Adrenal gland (tissue), 5 donors: ENCODE results near the gene ZNF844.

Experiments used
- CTCF ChIP-seq, 6 experiments: fragments of 450-650 bp in 4 of 6; fragments of 200-600 bp in 2 of 6; sonication (generic) in 1 of 6; IDR thresholded peaks; 1 replicate in 5 of 6; 2 replicates in 1 of 6; pipeline versions ENCODE4 v1.5.1 to v1.8.0; 2016 to 2021; ENCODE audit warnings: antibody characterized with exemption in 6 of 6, mild to moderate bottlenecking in 2 of 6, moderate library complexity in 1 of 6
- POLR2A ChIP-seq, 2 donors: fragments of 450-650 bp; IDR thresholded peaks; one replicate each; pipeline ENCODE4 v1.6.1; 2017; ENCODE audit warnings: antibody characterized with exemption in 2 of 2, mild to moderate bottlenecking in 2 of 2, moderate library complexity in 1 of 2
- donor health status: DM: no; HTN: no; CAD: no.

GRCh38 chr19:12047868-12048267 is 16.7 kb upstream of the ZNF844 start:
- no peak for TF ChIP-seq CTCF (IDR thresholded peaks at IDR 0.05)
- no peak for TF ChIP-seq POLR2A (IDR thresholded peaks at IDR 0.05)
